ENCODE results near the gene ITGA8. TPM values are rescaled to one million over a fixed set of nuclear protein-coding genes. Genes with fewer than 3 reads are reported as not detected.

The ITGA8 gene
- total RNA-seq, 1 experiment from 2014 or later = not detected

GRCh38 chr10:15672469-15672868, 47.3 kb downstream of the ITGA8 start:
- TF ChIP-seq CTCF (IDR thresholded peaks at IDR 0.05; ENCODE audit: unreplicated experiment) = no peak
- H3K4me1 Mint-ChIP-seq (ENCODE audit: low read depth, unreplicated experiment) = no peaks in the 10 kb centered on the region
- peaks cover 59% of the 10 kb centered on the region for H3K27me3 Mint-ChIP-seq (ENCODE audit: unreplicated experiment)
- H3K9me3 Mint-ChIP-seq (ENCODE audit: low read depth, unreplicated experiment) = no peaks in the 10 kb centered on the region
- intact Hi-C loops (cut with micrococcal nuclease; ENCODE audit: unreplicated experiment) = no loop called here
- no peak for DNase-seq
- H3K36me3 Mint-ChIP-seq (ENCODE audit: insufficient read depth, unreplicated experiment) = no peaks in the 10 kb centered on the region
- CTCF ChIA-PET = no interaction called here
- H3K4me3 Mint-ChIP-seq (ENCODE audit: low read depth, unreplicated experiment) = no peak overlapping the region
- H3K27ac Mint-ChIP-seq (ENCODE audit: unreplicated experiment) = no peak overlapping the region
- BruUV-seq (replicated peaks) = no TSS peak

- Mint-ChIP-seq H3K9me3 (ENCODE audit: low read depth, unreplicated experiment) (no peaks in the 10 kb centered on the region), H3K4me3 (ENCODE audit: low read depth, unreplicated experiment) (no peak overlapping the region), H3K36me3 (ENCODE audit: insufficient read depth, unreplicated experiment) (no peaks in the 10 kb centered on the region), H3K4me1 (ENCODE audit: low read depth, unreplicated experiment) (no peaks in the 10 kb centered on the region), H3K27me3 (ENCODE audit: unreplicated experiment) (peaks cover 60% of the 10 kb centered on the region), H3K27ac (ENCODE audit: unreplicated experiment) (no peak overlapping the region)
- DNase-seq = no peak
- CTCF ChIA-PET = no interaction called here
- intact Hi-C loops (cut with micrococcal nuclease; ENCODE audit: unreplicated experiment) = no loop called here
- no peak for TF ChIP-seq CTCF (IDR thresholded peaks at IDR 0.05; ENCODE audit: unreplicated experiment)
- no TSS peak for BruUV-seq (replicated peaks)
These were observed 48.8 kb downstream of the ITGA8 start for GRCh38 chr10:15670880-15671279.

DNA sequence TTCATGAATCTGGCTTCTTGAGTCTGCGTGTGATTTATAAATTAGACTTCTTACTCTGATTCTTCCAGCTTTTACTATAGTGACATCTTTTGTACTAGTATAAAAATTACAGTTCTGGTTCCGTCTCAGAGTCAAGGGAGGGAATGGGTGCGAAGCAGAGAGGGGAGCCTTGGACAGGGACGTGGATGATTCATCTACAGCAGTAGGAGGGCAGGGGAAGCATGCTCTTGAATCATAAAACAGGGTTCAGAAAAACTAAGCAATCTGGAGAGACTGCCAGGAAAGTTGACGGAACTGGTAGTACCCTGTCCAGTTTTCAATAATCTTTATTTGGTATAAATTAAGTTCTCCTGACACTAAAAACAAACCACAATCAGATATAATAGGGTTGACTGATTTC, 58.1 kb downstream of the ITGA8 start:
- Mint-ChIP-seq H3K4me3 (ENCODE audit: low read depth, unreplicated experiment) (no peak overlapping the region), H3K27me3 (ENCODE audit: unreplicated experiment) (peaks cover 7% of the 10 kb centered on the region), H3K9me3 (ENCODE audit: low read depth, unreplicated experiment) (no peaks in the 10 kb centered on the region), H3K27ac (ENCODE audit: unreplicated experiment) (no peak overlapping the region), H3K36me3 (ENCODE audit: insufficient read depth, unreplicated experiment) (no peaks in the 10 kb centered on the region), H3K4me1 (ENCODE audit: low read depth, unreplicated experiment) (no peaks in the 10 kb centered on the region)
- TF ChIP-seq CTCF (IDR thresholded peaks at IDR 0.05; ENCODE audit: unreplicated experiment) = no peak
- no peak for DNase-seq
- no TSS peak for BruUV-seq (replicated peaks)
- CTCF ChIA-PET = interaction anchor here (0.6 kb wide), 1 partner anchor 228 kb away, joined by 3 read pairs; no protein-coding TSS in a partner anchor
- intact Hi-C loops (cut with micrococcal nuclease; ENCODE audit: unreplicated experiment) = no loop called here

DNA sequence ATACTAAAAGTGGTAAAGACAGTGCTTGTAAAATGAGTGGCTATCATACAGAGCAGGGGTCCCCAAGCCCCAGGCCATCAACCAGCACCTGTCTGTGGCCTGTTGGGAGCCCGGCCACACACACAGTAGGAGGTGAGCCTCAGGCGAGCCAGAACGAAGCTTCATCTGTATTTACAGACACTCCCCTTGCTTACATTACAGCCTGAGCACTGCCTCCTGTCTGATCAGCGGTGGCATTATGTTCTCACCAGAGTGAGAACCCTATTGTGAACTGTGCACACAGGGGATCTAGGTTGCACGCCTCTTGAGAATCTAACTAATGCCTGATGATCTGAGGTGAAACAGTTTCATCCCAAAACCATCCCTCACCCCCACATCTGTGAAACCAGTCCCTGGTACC, 58.7 kb downstream of the ITGA8 start:
- no peaks in the 10 kb centered on the region for H3K4me1 Mint-ChIP-seq (ENCODE audit: low read depth, unreplicated experiment)
- TF ChIP-seq CTCF (IDR thresholded peaks at IDR 0.05; ENCODE audit: unreplicated experiment) = no peak

More for the DNA sequence above, 58.7 kb downstream of the ITGA8 start:
- intact Hi-C loops (cut with micrococcal nuclease; ENCODE audit: unreplicated experiment) = no loop called here
- no TSS peak for BruUV-seq (replicated peaks)
- no peak for DNase-seq
- Mint-ChIP-seq H3K9me3 (ENCODE audit: low read depth, unreplicated experiment) (no peaks in the 10 kb centered on the region), H3K27ac (ENCODE audit: unreplicated experiment) (no peak overlapping the region), H3K27me3 (ENCODE audit: unreplicated experiment) (peaks cover 12% of the 10 kb centered on the region), H3K36me3 (ENCODE audit: insufficient read depth, unreplicated experiment) (no peaks in the 10 kb centered on the region), H3K4me3 (ENCODE audit: low read depth, unreplicated experiment) (no peak overlapping the region)
- CTCF ChIA-PET = no interaction called here
